ENCODE data around the gene CRIM1. TPM values are rescaled to one million over a fixed set of nuclear protein-coding genes. Genes with fewer than 3 reads are reported as not detected.

CRIM1 gene
- total RNA-seq, 1 experiment from 2014 or later, result 292 TPM

DNA sequence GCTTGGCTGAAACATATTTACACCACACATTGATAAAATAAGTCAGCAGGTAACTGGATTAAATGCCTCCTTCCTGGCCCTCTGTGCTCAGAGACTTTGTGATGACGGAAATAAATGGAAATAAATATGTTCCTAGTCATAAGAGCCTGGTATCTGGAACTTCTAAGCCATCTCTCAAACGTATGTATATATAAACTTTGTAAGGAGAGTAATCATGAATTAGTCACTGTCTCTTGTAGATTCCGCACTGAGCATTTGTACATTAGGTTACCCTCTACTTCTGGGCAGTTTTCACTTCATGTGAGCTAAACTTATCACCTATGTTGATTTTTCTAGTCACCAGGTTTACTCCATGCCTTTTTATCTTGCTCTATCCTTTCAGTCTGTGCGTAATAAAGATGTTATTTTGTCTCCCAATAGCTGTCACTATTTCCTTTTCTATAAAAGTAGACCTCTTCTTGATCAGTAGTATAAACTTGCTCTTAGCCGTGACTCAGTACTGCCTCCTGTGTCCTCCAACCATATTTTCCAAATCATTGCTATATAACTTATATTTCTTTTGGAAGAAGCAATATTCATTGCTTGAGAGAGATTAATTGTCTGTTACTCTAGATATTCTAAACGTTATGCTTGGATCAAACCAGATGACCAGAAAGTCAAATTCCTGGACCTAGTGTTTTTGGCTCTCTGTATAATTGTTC is 189.2 kb downstream of the CRIM1 start:
- H3K27me3 Mint-ChIP-seq (ENCODE audit: insufficient read depth, unreplicated experiment), result no peaks in the 10 kb centered on the region
- TF ChIP-seq, protein P1, sequence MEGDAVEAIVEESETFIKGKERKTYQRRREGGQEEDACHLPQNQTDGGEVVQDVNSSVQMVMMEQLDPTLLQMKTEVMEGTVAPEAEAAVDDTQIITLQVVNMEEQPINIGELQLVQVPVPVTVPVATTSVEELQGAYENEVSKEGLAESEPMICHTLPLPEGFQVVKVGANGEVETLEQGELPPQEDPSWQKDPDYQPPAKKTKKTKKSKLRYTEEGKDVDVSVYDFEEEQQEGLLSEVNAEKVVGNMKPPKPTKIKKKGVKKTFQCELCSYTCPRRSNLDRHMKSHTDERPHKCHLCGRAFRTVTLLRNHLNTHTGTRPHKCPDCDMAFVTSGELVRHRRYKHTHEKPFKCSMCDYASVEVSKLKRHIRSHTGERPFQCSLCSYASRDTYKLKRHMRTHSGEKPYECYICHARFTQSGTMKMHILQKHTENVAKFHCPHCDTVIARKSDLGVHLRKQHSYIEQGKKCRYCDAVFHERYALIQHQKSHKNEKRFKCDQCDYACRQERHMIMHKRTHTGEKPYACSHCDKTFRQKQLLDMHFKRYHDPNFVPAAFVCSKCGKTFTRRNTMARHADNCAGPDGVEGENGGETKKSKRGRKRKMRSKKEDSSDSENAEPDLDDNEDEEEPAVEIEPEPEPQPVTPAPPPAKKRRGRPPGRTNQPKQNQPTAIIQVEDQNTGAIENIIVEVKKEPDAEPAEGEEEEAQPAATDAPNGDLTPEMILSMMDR (IDR thresholded peaks at IDR 0.05; ENCODE audit: insufficient read depth in 1 of 2, low read depth in 1 of 2, low read length in 1 of 2, severe bottlenecking in 1 of 2, unreplicated experiment in 1 of 2), result peak; percentile 19 to 35
- H3K36me3 Mint-ChIP-seq (ENCODE audit: insufficient read depth, unreplicated experiment), result peaks cover 62% of the 10 kb centered on the region
- no peaks in the 10 kb centered on the region for H3K9me3 Mint-ChIP-seq (ENCODE audit: unreplicated experiment)
- no peak for DNase-seq
- BruUV-seq (replicated peaks), result no TSS peak
- no peaks in the 10 kb centered on the region for H3K27me3 ChIP-seq (replicated peaks; ENCODE audit: control insufficient read depth, insufficient read depth, low read length)
- CTCF ChIA-PET, result no interaction called here
- H3K4me1 ChIP-seq, result peaks cover 8% of the 10 kb centered on the region; the same call in 1 of the 2 replicates
- H3K4me3 ChIP-seq (ENCODE audit: low read depth, low read length), result no peak overlapping the region
- H3K36me3 ChIP-seq (ENCODE audit: control insufficient read depth, insufficient read depth, low read length), result peaks cover 3% of the 10 kb centered on the region; the same call in 1 of the 2 replicates
- no peak overlapping the region for H3K4me3 Mint-ChIP-seq (ENCODE audit: unreplicated experiment)
- H3K9me3 ChIP-seq, result no peaks in the 10 kb centered on the region
- POLR2A ChIA-PET, result no interaction called here
- peak overlapping the region; percentile 31 for H3K27ac Mint-ChIP-seq (ENCODE audit: unreplicated experiment)
- H3K4me1 Mint-ChIP-seq (ENCODE audit: low read depth, unreplicated experiment), result peaks cover 6% of the 10 kb centered on the region
- intact Hi-C loops (cut with micrococcal nuclease; ENCODE audit: unreplicated experiment), result no loop called here

DNA sequence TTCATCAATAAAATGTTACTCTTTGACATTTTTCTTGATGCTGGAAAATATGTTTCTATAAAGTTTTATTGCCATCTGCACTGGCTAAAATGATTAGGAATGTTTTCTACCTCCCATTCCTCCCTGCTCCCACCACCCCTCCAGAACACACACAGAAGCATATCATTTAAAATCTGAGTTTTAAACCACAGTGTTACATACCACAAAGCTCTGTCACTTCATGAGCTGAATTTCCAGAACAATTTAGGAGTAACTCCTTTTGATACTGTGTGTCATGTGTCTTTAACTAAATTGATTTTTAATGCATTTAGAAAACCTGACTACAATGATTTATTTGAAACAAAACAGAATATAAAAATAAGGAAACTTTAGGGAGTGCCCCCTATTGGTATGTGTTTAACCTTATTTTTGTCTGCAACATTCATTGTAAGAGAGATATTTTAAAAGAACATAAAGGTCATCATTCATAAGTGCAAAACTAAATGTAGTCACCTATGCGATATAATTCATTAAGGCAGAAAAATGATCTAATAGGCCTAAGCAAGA is 190.4 kb downstream of the CRIM1 start:
- Histone ChIP-seq H3K36me3 (ENCODE audit: control insufficient read depth, insufficient read depth, low read length) (peaks cover 3% of the 10 kb centered on the region; the same call in 1 of the 2 replicates), H3K4me3 (ENCODE audit: low read depth, low read length) (no peak overlapping the region), H3K27me3 (replicated peaks; ENCODE audit: control insufficient read depth, insufficient read depth, low read length) (no peaks in the 10 kb centered on the region), H3K4me1 (peaks cover 8% of the 10 kb centered on the region; the same call in 1 of the 2 replicates), H3K9me3 (no peaks in the 10 kb centered on the region)
- Mint-ChIP-seq H3K27ac (ENCODE audit: unreplicated experiment) (no peak overlapping the region), H3K36me3 (ENCODE audit: insufficient read depth, unreplicated experiment) (peaks cover 74% of the 10 kb centered on the region), H3K4me3 (ENCODE audit: unreplicated experiment) (no peak overlapping the region), H3K9me3 (ENCODE audit: unreplicated experiment) (no peaks in the 10 kb centered on the region), H3K27me3 (ENCODE audit: insufficient read depth, unreplicated experiment) (no peaks in the 10 kb centered on the region), H3K4me1 (ENCODE audit: low read depth, unreplicated experiment) (peaks cover 6% of the 10 kb centered on the region)
- CTCF ChIA-PET, result no interaction called here
- TF ChIP-seq, protein P1 (IDR thresholded peaks at IDR 0.05; ENCODE audit: insufficient read depth in 1 of 2, low read depth in 1 of 2, low read length in 1 of 2, severe bottlenecking in 1 of 2, unreplicated experiment in 1 of 2), result peak in 1 of 2 experiments; percentile 4
- no TSS peak for BruUV-seq (replicated peaks)
- no peak for DNase-seq
- POLR2A ChIA-PET, result no interaction called here
- intact Hi-C loops (cut with micrococcal nuclease; ENCODE audit: unreplicated experiment), result no loop called here

DNA sequence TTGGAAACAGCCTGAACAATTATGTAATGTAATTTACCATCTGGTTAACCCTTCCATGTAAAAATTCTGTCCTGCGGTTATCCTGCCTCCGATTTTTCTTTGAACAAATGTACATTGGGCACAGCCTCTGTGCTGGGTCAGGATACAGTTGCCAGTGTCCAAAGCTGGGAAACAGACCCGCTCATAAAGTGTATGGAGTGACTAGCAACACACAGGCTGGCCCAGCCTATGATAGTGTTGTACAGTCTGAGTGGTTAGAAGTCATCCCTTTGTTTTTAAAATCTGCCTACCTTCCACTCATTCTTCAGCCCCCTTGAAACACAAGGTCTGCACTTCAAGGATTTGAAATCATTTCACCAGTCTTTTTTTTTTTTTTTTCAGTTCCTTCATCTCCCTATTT is 192.3 kb downstream of the CRIM1 start:
- no TSS peak for BruUV-seq (replicated peaks)
- POLR2A ChIA-PET, result no interaction called here
- intact Hi-C loops (cut with micrococcal nuclease; ENCODE audit: unreplicated experiment), result no loop called here
- Mint-ChIP-seq H3K4me1 (ENCODE audit: low read depth, unreplicated experiment) (peaks cover 6% of the 10 kb centered on the region), H3K4me3 (ENCODE audit: unreplicated experiment) (no peak overlapping the region), H3K27ac (ENCODE audit: unreplicated experiment) (peak overlapping the region; percentile 39), H3K27me3 (ENCODE audit: insufficient read depth, unreplicated experiment) (no peaks in the 10 kb centered on the region), H3K9me3 (ENCODE audit: unreplicated experiment) (no peaks in the 10 kb centered on the region), H3K36me3 (ENCODE audit: insufficient read depth, unreplicated experiment) (peaks cover 93% of the 10 kb centered on the region)
- Histone ChIP-seq H3K27me3 (replicated peaks; ENCODE audit: control insufficient read depth, insufficient read depth, low read length) (no peaks in the 10 kb centered on the region), H3K4me1 (peaks cover 8% of the 10 kb centered on the region; the same call in 1 of the 2 replicates), H3K9me3 (no peaks in the 10 kb centered on the region), H3K36me3 (ENCODE audit: control insufficient read depth, insufficient read depth, low read length) (peaks cover 6% of the 10 kb centered on the region), H3K4me3 (ENCODE audit: low read depth, low read length) (no peak overlapping the region)
- CTCF ChIA-PET, result no interaction called here
- no peak for DNase-seq
- TF ChIP-seq, protein P1 (IDR thresholded peaks at IDR 0.05; ENCODE audit: insufficient read depth in 1 of 2, low read depth in 1 of 2, low read length in 1 of 2, severe bottlenecking in 1 of 2, unreplicated experiment in 1 of 2), result no peak

Measured in Caco-2 (cell line).